SK-N-SH treated with all-trans-retinoic acid at 6 μM for 48 hours (cell line): ENCODE results near the gene CPT2.

Source experiments
- ARNTL ChIP-seq: fragments of 450-650 bp; formaldehyde crosslinking; IDR thresholded peaks from 2 replicates; pipeline ENCODE4 v1.5.0; 2020; ENCODE audit warnings: low read depth, mild to moderate bottlenecking, moderate library complexity, borderline replicate concordance
- CSRNP3 ChIP-seq: fragments of 250-450 bp; sonication (Bioruptor Pico); IDR thresholded peaks from 2 replicates; pipeline ENCODE4 v1.5.1; 2021; ENCODE audit warnings: mild to moderate bottlenecking, moderate library complexity
- GLIS3 ChIP-seq: fragments of 250-450 bp; sonication (Bioruptor Pico); IDR thresholded peaks from 2 replicates; pipeline ENCODE4 v1.5.0; 2020; ENCODE audit warnings: mild to moderate bottlenecking, moderate library complexity
- OSR1 ChIP-seq: fragments of 250-450 bp; sonication (Bioruptor Pico); IDR thresholded peaks from 2 replicates; pipeline ENCODE4 v1.8.0; 2022; ENCODE audit warnings: moderate library complexity, mild to moderate bottlenecking, inconsistent platforms
- RARB ChIP-seq: fragments of 250-450 bp; sonication (Bioruptor Pico); IDR thresholded peaks from 2 replicates; pipeline ENCODE4 v1.8.0; 2021; ENCODE audit warnings: mild to moderate bottlenecking, moderate library complexity
- TCF4 ChIP-seq: fragments of 250-450 bp; sonication (Bioruptor Pico); IDR thresholded peaks from 2 replicates; pipeline ENCODE4 v1.8.0; 2021; ENCODE audit warnings: mild to moderate bottlenecking, moderate library complexity, borderline replicate concordance
- ZC3H10 ChIP-seq: fragments of 250-450 bp; sonication (Bioruptor Pico); IDR thresholded peaks from 2 replicates; pipeline ENCODE4 v1.5.1; 2021; ENCODE audit warnings: mild to moderate bottlenecking, moderate library complexity
- ZFP3 ChIP-seq: fragments of 250-450 bp; sonication (Bioruptor Pico); IDR thresholded peaks from 2 replicates; pipeline ENCODE4 v1.5.0; 2020; ENCODE audit warnings: mild to moderate bottlenecking, moderate library complexity
- ZNF565 ChIP-seq: fragments of 450-650 bp; formaldehyde crosslinking; conservative IDR thresholded peaks from 2 replicates; pipeline ENCODE4 v1.5.0; 2020; ENCODE audit warnings: low read depth, mild to moderate bottlenecking, moderate library complexity
- TF ChIP-seq, protein P1 (sequence below): fragments of 250-450 bp; sonication (Bioruptor Pico); IDR thresholded peaks from 2 replicates; pipeline ENCODE4 v1.5.1; 2020; ENCODE audit warnings: low read depth, mild to moderate bottlenecking, moderate library complexity
- TF ChIP-seq, protein P2 (sequence below): fragments of 250-450 bp; sonication (Bioruptor Pico); IDR thresholded peaks from 2 replicates; pipeline ENCODE4 v1.8.0; 2020; ENCODE audit warnings: mild to moderate bottlenecking, moderate library complexity, borderline replicate concordance

DNA sequence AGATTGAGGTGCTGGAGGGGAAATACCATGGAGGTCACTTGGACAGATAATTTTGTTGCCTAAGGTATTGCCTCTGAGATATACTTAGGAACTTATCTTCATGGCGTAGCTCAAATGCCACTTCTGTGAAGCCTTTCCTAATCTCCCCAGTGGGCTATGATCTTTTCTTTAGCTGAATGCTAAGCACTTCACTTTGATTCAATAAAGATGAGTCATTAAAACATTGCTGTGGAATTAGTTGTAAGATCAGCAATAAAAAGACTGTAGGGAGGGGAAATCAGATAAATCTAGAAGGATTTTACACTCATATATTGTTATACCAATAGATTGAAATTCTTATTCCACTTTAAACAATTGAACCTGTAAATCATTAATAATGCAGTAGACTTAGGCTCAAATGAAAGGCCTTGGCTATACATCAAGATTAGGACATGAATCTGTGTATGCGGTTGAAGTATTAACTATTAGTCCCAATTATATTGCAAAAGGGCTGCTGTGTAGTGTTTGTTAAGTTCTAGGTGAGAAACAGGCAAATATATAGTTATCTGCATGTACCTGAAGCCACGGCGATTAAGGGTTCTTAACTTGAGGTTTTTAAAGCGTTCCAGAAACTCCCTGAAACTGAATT is 60.9 kb downstream of the CPT2 start:
- TF ChIP-seq GLIS3 (CRISPR knock-in tag) (no peak), ARNTL (CRISPR knock-in tag) (no peak), ZNF565 (CRISPR knock-in tag) (no peak), ZC3H10 (CRISPR knock-in tag) (no peak), RARB (CRISPR knock-in tag) (no peak), CSRNP3 (no peak), OSR1 (CRISPR knock-in tag) (no peak), ZFP3 (no peak), TCF4 (CRISPR knock-in tag) (no peak)
- TF ChIP-seq, protein P1, sequence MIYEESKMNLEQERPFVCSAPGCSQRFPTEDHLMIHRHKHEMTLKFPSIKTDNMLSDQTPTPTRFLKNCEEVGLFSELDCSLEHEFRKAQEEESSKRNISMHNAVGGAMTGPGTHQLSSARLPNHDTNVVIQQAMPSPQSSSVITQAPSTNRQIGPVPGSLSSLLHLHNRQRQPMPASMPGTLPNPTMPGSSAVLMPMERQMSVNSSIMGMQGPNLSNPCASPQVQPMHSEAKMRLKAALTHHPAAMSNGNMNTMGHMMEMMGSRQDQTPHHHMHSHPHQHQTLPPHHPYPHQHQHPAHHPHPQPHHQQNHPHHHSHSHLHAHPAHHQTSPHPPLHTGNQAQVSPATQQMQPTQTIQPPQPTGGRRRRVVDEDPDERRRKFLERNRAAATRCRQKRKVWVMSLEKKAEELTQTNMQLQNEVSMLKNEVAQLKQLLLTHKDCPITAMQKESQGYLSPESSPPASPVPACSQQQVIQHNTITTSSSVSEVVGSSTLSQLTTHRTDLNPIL, result no peak
- TF ChIP-seq, protein P2, sequence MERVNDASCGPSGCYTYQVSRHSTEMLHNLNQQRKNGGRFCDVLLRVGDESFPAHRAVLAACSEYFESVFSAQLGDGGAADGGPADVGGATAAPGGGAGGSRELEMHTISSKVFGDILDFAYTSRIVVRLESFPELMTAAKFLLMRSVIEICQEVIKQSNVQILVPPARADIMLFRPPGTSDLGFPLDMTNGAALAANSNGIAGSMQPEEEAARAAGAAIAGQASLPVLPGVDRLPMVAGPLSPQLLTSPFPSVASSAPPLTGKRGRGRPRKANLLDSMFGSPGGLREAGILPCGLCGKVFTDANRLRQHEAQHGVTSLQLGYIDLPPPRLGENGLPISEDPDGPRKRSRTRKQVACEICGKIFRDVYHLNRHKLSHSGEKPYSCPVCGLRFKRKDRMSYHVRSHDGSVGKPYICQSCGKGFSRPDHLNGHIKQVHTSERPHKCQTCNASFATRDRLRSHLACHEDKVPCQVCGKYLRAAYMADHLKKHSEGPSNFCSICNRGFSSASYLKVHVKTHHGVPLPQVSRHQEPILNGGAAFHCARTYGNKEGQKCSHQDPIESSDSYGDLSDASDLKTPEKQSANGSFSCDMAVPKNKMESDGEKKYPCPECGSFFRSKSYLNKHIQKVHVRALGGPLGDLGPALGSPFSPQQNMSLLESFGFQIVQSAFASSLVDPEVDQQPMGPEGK (CRISPR knock-in tag), result no peak
